ENCODE measurements around the gene DENND2D. TPM values are rescaled to one million over a fixed set of nuclear protein-coding genes. Genes with fewer than 3 reads are reported as not detected.

The DENND2D gene
- total and polyA plus RNA-seq, 10 of the 15 experiments (the other 5 are each of a cell fraction or from before 2014, with no cell fraction given) = 149 to 375 (median 172) TPM

DNA sequence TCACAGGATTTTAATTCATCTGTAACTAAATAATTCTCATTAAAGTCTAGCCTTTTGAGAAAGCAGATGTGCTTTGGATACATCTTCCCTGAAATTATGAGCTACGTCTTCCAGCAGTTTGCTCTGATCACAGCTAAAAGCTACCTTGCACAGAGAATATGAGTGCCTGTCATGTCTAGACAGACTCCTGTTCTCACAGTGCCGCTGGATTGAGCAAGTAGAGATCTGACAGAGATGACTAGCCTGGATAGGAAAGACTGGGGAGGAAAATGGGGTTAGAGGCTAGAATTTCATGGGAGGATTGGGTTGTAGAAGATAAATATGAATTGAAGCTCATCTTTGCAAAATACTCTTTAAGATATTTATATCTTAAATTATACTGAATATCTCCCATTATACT is 36.3 kb downstream of the DENND2D start:
- no peak for FAIRE-seq
- POLR2A ChIA-PET = no interaction called here
- H3K4me3 ChIP-seq = no peak overlapping the region
- no peak for TF ChIP-seq RCOR1 (conservative IDR thresholded peaks at IDR 0.05; ENCODE audit: low read depth, low read length)
- TF ChIP-seq MAX (IDR thresholded peaks at IDR 0.05; ENCODE audit: low read depth, low read length) = no peak
- no peak for TF ChIP-seq FOXM1 (IDR thresholded peaks at IDR 0.05; ENCODE audit: low read depth, low read length)
- no peak for TF ChIP-seq REST (IDR thresholded peaks at IDR 0.05; ENCODE audit: low read depth, low read length)
- SMC1A ChIA-PET (ENCODE audit: uncharacterized antibody, unreplicated experiment) = interaction anchor here (0.8 to 2.6 kb wide), 6 partner anchors 9 to 34 kb away, joined by 3 to 14 read pairs (median 4); no protein-coding TSS in a partner anchor
- no peak overlapping the region for H2AFZ ChIP-seq (ENCODE audit: control insufficient read depth, low read depth, low read length)
- H3K36me3 ChIP-seq (ENCODE audit: control insufficient read depth in 2 of 2, insufficient read depth in 2 of 2, low read length in 1 of 2) = peaks cover 6 to 36% of the 10 kb centered on the region in 2 experiments
- no peaks in the 10 kb centered on the region for H3K27me3 ChIP-seq (replicated peaks in 1 of 2; ENCODE audit: control insufficient read depth in 2 of 2, insufficient read depth in 2 of 2, low read length in 1 of 2)
- no peaks in the 10 kb centered on the region for H4K20me1 ChIP-seq (ENCODE audit: control insufficient read depth, insufficient read depth)
- intact Hi-C loops (cut with micrococcal nuclease; ENCODE audit: unreplicated experiment) = no loop called here
- WGBS (ENCODE audit: insufficient coverage, insufficient replicate concordance, low lambda C conversion rate, missing lambda C conversion rate) = 98% methylated on average over 2 of the region's 2 CpGs
- no peak for ATAC-seq
- no peak overlapping the region for H3K4me2 ChIP-seq (ENCODE audit: control insufficient read depth, insufficient read depth)
- DNase-seq (ENCODE audit: low read depth, low spot score) = no peak
- H3K9ac ChIP-seq (ENCODE audit: control insufficient read depth, insufficient read depth, low read length) = no peak overlapping the region
- H3K4me1 ChIP-seq (ENCODE audit: control insufficient read depth, insufficient read depth, low read length) = no peaks in the 10 kb centered on the region
- CTCF ChIA-PET = interaction anchor here (1.2 kb wide), 1 partner anchor 15 kb away, joined by 3 read pairs; no protein-coding TSS in a partner anchor
- no peaks in the 10 kb centered on the region for H3K9me3 ChIP-seq (replicated peaks; ENCODE audit: control insufficient read depth, insufficient read depth, low read length)
- in situ Hi-C loops (cut with MboI) = no loop called here
- BruUV-seq (replicated peaks) = no TSS peak
- peaks cover 33% of the 10 kb centered on the region for H3K79me2 ChIP-seq (ENCODE audit: control insufficient read depth, insufficient read depth, low read length)
- H3K27ac ChIP-seq (ENCODE audit: control insufficient read depth, insufficient read depth) = no peak overlapping the region
- RAD21 ChIA-PET (ENCODE audit: unreplicated experiment) = no interaction called here
